Hepatocyte (in vitro differentiated cells): ENCODE data around the gene DGKA. TPM values are rescaled to one million over a fixed set of nuclear protein-coding genes. Genes with fewer than 3 reads are reported as not detected.

Experiments used
- DNase-seq: peaks from one replicate; pipeline ENCODE4 v3.0.0-alpha.2; 2016; ENCODE audit warnings: low spot score
- H2AFZ ChIP-seq: fragments of 200-600 bp; sonication (generic); 2 replicates; pipeline ENCODE4 v1.6.0; 2016; ENCODE audit warnings: antibody characterized with exemption, mild to moderate bottlenecking
- H3K27ac ChIP-seq: fragments of 200-600 bp; sonication (generic); 2 replicates; pipeline ENCODE4 v1.5.1; 2016; ENCODE audit warnings: mild to moderate bottlenecking
- H3K27me3 ChIP-seq: fragments of 200-600 bp; sonication (generic); 2 replicates; pipeline ENCODE4 v1.6.1; 2016
- H3K36me3 ChIP-seq: fragments of 200-600 bp; sonication (generic); replicated peaks from 2 replicates; pipeline ENCODE4 v1.5.1; 2016; ENCODE audit warnings: low read depth; ENCODE audit not compliant: insufficient read depth
- H3K4me1 ChIP-seq: fragments of 200-600 bp; sonication (generic); 2 replicates; pipeline ENCODE4 v1.5.1; 2016; ENCODE audit warnings: mild to moderate bottlenecking, moderate library complexity; ENCODE audit not compliant: insufficient read depth
- H3K4me2 ChIP-seq: fragments of 200-600 bp; sonication (generic); 2 replicates; pipeline ENCODE4 v1.6.0; 2016
- H3K4me3 ChIP-seq: fragments of 200-600 bp; sonication (generic); 2 replicates; pipeline ENCODE4 v1.5.1; 2016; ENCODE audit warnings: mild to moderate bottlenecking
- H3K79me2 ChIP-seq: fragments of 200-600 bp; sonication (generic); 2 replicates; pipeline ENCODE4 v1.6.0; 2017; ENCODE audit warnings: mild to moderate bottlenecking
- H3K9me2 ChIP-seq: fragments of 200-600 bp; sonication (generic); replicated peaks from 2 replicates; pipeline ENCODE4 v1.6.0; 2017; ENCODE audit warnings: mild to moderate bottlenecking; ENCODE audit not compliant: insufficient read depth
- H3K9me3 ChIP-seq: fragments of 200-600 bp; sonication (generic); 2 replicates; pipeline ENCODE4 v1.5.1; 2016; ENCODE audit warnings: low read depth, mild to moderate bottlenecking
- H4K20me1 ChIP-seq: fragments of 200-600 bp; sonication (generic); 2 replicates; pipeline ENCODE4 v1.6.0; 2016; ENCODE audit warnings: mild to moderate bottlenecking; ENCODE audit not compliant: insufficient read depth, poor library complexity, severe bottlenecking
- CTCF ChIP-seq: fragments of 200-600 bp; sonication (generic); IDR thresholded peaks from 2 replicates; pipeline ENCODE4 v1.5.1; 2016; ENCODE audit warnings: antibody characterized with exemption, mild to moderate bottlenecking; ENCODE audit not compliant: poor library complexity
- EZH2 ChIP-seq: fragments of 200-600 bp; sonication (generic); IDR thresholded peaks from 2 replicates; pipeline ENCODE4 v1.6.1; 2016; ENCODE audit warnings: antibody characterized with exemption, mild to moderate bottlenecking, borderline replicate concordance
- EZH2phosphoT487 ChIP-seq: fragments of 200-600 bp; sonication (generic); IDR thresholded peaks from one replicate; pipeline ENCODE4 v1.6.1; 2018; ENCODE audit warnings: antibody characterized with exemption, mild to moderate bottlenecking, low read depth, moderate library complexity; ENCODE audit not compliant: unreplicated experiment, severe bottlenecking
- WGBS: methylation state at CpG from one replicate; pipeline ENCODE4 v1.1.6; 2016; ENCODE audit warnings: low lambda C conversion rate; ENCODE audit errors: missing lambda C conversion rate; 5-methylcytosine and 5-hydroxymethylcytosine counted together
- polyA plus RNA-seq: library from polyadenylated mRNA; unstranded; fragments of >200 nt; fragmentation: Nextera tagmentation; extraction: Ambion mirVana; gene quantifications from 2 replicates; pipeline ENCODE4 v1.2.1, GENCODE V29; 2016
- total RNA-seq: library from RNA; depleted of rRNA; stranded (reverse); fragments of >200 nt; gene quantifications from 2 replicates; pipeline ENCODE4 v1.2.3, GENCODE V29; 2014

The DGKA gene
- total and polyA plus RNA-seq, 2 experiments from 2014 or later, result 25.3 to 25.9 TPM

- no peaks in the 10 kb centered on the region for H3K9me2 ChIP-seq
- H3K4me1 ChIP-seq, result peaks cover 22% of the 10 kb centered on the region
- H2AFZ ChIP-seq, result peak overlapping the region; percentile 88
- H4K20me1 ChIP-seq, result no peaks in the 10 kb centered on the region
- no peaks in the 10 kb centered on the region for H3K27me3 ChIP-seq
- H3K4me3 ChIP-seq, result no peak overlapping the region
- no peak for DNase-seq
- no peaks in the 10 kb centered on the region for H3K9me3 ChIP-seq
- WGBS, result 75% methylated on average over 5 of the region's 5 CpGs
- no peak for TF ChIP-seq EZH2
- TF ChIP-seq CTCF, result no peak
- no peak for TF ChIP-seq EZH2phosphoT487
- H3K27ac ChIP-seq, result peak overlapping the region; percentile 90
- no peak overlapping the region for H3K4me2 ChIP-seq
- H3K36me3 ChIP-seq, result no peaks in the 10 kb centered on the region
- H3K79me2 ChIP-seq, result peaks cover 31% of the 10 kb centered on the region
Observed at GRCh38 chr12:55965240-55965639, 34.3 kb downstream of the DGKA start.

GRCh38 chr12:55965941-55966407, 35.0 kb downstream of the DGKA start, which contains the start of gene PMEL:
Gene PMEL (minus strand): TSS chr12:55966042. CDS start chr12:55966011, 31 bp downstream.
- Histone ChIP-seq H3K4me2 (peak within 1 kb of the TSS; percentile 85), H3K4me1 (peaks cover 22% of the 10 kb centered on the region), H2AFZ (peak within 1 kb of the TSS; percentile 88), H3K9me3 (no peaks in the 10 kb centered on the region), H4K20me1 (no peaks in the 10 kb centered on the region), H3K9me2 (no peaks in the 10 kb centered on the region), H3K27ac (peak within 1 kb of the TSS; percentile 90), H3K4me3 (peak within 1 kb of the TSS; percentile 89), H3K27me3 (no peaks in the 10 kb centered on the region), H3K36me3 (no peaks in the 10 kb centered on the region), H3K79me2 (peaks cover 31% of the 10 kb centered on the region)
- TF ChIP-seq EZH2phosphoT487 (no peak), EZH2 (no peak), CTCF (no peak)
- WGBS, result 18% methylated on average over 4 of the region's 4 CpGs
- DNase-seq, result peak; percentile 32

- TF ChIP-seq EZH2, result no peak
- 1% methylated on average over 38 of the region's 45 CpGs for WGBS
- peak within 1 kb of the TSS; percentile 89 for H3K4me3 ChIP-seq
- no peaks in the 10 kb centered on the region for H3K36me3 ChIP-seq
- H4K20me1 ChIP-seq, result no peaks in the 10 kb centered on the region
- DNase-seq, result peak; percentile 96
- H3K4me2 ChIP-seq, result peak within 1 kb of the TSS; percentile 85
- peak within 1 kb of the TSS; percentile 90 for H3K27ac ChIP-seq
- H3K79me2 ChIP-seq, result peaks cover 31% of the 10 kb centered on the region
- no peaks in the 10 kb centered on the region for H3K27me3 ChIP-seq
- no peaks in the 10 kb centered on the region for H3K9me3 ChIP-seq
- H3K9me2 ChIP-seq, result no peaks in the 10 kb centered on the region
- H3K4me1 ChIP-seq, result peaks cover 24% of the 10 kb centered on the region
- peak within 1 kb of the TSS; percentile 88 for H2AFZ ChIP-seq
Observed at GRCh38 chr12:55966408-55967281, 35.7 kb downstream of the DGKA start, which contains the start of gene CDK2. Gene CDK2 (plus strand): TSS chr12:55966830. CDS start chr12:55967009, 179 bp downstream.

- Histone ChIP-seq H2AFZ (no peak overlapping the region), H3K4me1 (peaks cover 27% of the 10 kb centered on the region), H3K9me3 (no peaks in the 10 kb centered on the region), H3K27me3 (no peaks in the 10 kb centered on the region), H3K27ac (no peak overlapping the region), H3K36me3 (no peaks in the 10 kb centered on the region), H4K20me1 (no peaks in the 10 kb centered on the region), H3K79me2 (peaks cover 31% of the 10 kb centered on the region), H3K4me3 (no peak overlapping the region), H3K4me2 (peak overlapping the region; percentile 85), H3K9me2 (no peaks in the 10 kb centered on the region)
- no peak for DNase-seq
- 90% methylated on average over 4 of the region's 4 CpGs for WGBS
- TF ChIP-seq EZH2 (no peak), EZH2phosphoT487 (no peak), CTCF (no peak)
Observed at GRCh38 chr12:55969356-55969755, 38.4 kb downstream of the DGKA start.
